ENCODE measurements around the gene ST7L.
"Not testable (repeated sequence)": the region's sequence is repeated elsewhere in the genome, so short reads cannot be mapped to it uniquely, and the experiment has no call there.

ST7L gene

GRCh38 chr1:112618721-112619517 is at the start of gene ST7L:
Gene ST7L (minus strand): TSS chr1:112619141. CDS start chr1:112619113, 28 bp downstream.
- DNase-seq, result peak; percentile 65

- DNase-seq, result no peak
Observed at GRCh38 chr1:112666946-112667345, 48.0 kb upstream of the ST7L start.

DNA sequence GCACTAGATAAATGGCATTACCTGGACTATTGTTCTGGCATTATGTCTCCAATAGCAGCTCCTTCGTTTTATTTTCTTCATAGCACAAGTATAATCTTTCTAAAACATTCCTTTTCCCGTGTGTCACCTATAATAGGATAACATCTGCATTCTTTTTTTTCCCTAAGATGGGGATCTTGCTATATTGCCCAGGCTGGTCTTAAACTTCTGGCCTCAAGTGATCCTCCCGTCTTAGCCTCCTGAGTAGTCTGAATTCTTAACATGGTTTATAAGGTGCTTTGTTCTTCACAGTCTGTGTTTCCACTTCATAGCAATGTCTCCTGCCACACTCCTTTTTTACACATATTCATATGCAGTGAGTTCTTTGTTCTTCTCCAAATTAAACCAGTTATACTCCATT is 46.9 kb upstream of the ST7L start:
- no peak for DNase-seq

DNA sequence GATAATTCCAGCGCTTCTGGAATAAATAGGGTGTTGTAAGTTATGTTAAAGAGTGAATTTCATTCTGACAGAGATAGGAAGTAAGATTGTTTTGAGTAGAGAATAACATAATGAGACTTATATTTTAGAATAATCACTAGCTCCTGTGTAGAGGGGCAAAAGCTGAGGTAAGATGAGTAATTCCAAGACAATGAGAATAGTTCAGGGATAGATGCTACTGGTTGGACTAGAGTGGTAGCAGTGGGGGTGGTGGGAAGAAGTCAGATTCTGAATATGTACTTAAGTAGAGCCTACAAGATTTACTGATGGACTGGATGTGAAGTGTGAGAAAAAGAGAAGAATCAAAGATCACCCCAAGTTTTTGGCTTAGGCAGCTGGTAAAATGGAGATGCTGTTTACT is 32.3 kb upstream of the ST7L start:
- DNase-seq, result no peak

GRCh38 chr1:112646225-112646624 is 27.3 kb upstream of the ST7L start:
- DNase-seq, result no peak

- DNase-seq, result no peak
Observed at GRCh38 chr1:112643080-112643479, 24.1 kb upstream of the ST7L start.

- not testable (repeated sequence) for DNase-seq
Observed at GRCh38 chr1:112640437-112640836, 21.5 kb upstream of the ST7L start.

GRCh38 chr1:112638110-112638428 is 19.1 kb upstream of the ST7L start:
- no peak for DNase-seq

- no peak for DNase-seq
Observed at GRCh38 chr1:112637254-112638109, 18.5 kb upstream of the ST7L start.

DNA sequence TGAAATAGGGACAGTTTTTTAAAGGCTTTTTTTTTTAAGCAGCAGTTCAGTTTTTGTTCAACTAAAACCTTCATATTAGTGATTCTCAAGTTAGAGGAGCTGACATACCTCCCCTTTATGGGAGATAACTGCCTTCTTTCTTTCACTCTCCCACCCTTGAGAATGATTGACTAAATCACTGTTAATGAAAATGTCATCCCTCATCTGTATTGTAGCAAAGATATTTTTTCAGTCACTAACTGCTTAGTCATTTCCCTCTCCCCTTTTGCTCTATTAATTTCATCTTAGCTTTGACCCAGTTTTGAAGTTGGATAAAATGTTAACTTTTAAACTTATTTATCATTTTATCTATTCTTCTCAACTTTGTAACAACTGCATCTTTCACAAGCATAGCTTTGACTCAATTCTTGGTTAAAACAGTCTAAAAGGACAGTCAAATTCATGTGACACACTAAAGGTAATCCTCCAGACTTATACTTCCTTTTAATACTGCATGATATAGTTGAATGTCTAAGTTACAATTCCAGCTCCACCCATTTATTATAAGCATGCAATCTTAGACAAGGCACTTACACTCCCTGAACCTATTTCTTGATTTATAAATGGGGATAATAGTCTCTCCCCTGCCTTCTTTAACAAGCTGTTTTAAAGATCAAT is 17.8 kb upstream of the ST7L start:
- no peak for DNase-seq

- DNase-seq, result no peak
Observed at GRCh38 chr1:112636056-112636455, 17.1 kb upstream of the ST7L start.

DNA sequence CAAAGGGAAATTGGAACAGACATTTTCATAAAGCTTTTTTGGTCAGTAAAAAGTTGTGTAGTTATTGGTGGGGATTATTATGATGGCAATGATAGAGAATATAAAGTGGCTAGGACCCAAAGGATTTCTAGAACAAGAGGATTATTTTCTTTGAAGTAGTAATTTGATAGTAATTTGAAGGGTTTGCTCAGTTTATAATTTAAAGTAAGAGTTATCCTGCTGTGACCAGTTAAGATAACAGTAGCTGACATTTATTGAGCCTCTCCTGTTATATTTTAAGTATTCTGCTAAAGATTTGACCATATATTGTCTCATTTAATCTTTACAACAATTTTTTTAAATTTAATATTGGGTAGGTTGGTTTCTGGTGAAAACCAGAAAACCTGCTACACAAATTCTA is 15.4 kb upstream of the ST7L start:
- no peak for DNase-seq

- DNase-seq, result no peak
Observed at GRCh38 chr1:112633628-112634027, 14.7 kb upstream of the ST7L start.

- no peak for DNase-seq
Observed at GRCh38 chr1:112629256-112629655, 10.3 kb upstream of the ST7L start.

DNA sequence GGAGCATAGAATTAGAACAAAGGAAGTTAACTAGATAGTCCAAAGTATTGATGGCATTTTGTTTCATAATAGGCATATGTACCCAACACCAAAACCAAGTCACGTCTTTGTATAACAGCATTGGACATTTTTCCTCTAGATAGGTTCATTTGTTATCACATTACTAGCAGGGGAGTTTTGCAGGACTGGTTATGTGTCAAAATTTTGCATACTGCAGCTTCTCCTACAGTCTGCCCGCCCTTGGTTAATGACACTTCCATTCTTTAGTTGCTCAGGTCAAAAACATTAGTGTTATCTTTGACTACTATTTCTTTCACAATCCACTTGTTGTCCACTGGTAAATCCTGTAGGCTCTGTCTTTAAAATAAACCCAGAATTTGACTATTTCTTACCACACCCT is 9.6 kb upstream of the ST7L start:
- no peak for DNase-seq

- DNase-seq, result no peak
Observed at GRCh38 chr1:112626887-112627286, 7.9 kb upstream of the ST7L start.

- DNase-seq, result no peak
Observed at GRCh38 chr1:112626193-112626592, 7.3 kb upstream of the ST7L start.

GRCh38 chr1:112625696-112626095 is 6.8 kb upstream of the ST7L start:
- no peak for DNase-seq

GRCh38 chr1:112624493-112624892 is 5.6 kb upstream of the ST7L start:
- not testable (repeated sequence) for DNase-seq

DNA sequence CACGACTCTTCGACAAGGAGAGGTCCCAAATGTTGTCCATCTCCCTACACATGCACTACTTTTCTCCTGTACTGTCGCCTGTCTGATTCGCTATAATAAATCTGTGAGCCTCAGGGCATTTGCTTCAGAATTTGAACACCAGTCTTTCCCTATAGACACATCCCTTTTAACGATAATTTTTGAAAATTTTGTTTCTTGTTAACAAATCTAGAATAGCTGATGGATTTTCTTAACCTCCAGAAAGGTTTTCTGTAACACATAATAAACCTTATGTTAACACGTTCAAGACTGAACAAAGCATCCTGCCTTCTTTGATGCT is 1.4 kb upstream of the ST7L start:
- DNase-seq, result no peak

- DNase-seq, result peak; percentile 93
Observed at GRCh38 chr1:112619518-112620376, 806 bp upstream of the ST7L start, which contains the start of gene CAPZA1. Gene CAPZA1 (plus strand): TSS chr1:112619832. CDS start chr1:112619845, 13 bp downstream.

- DNase-seq, result peak; percentile 49
Observed at GRCh38 chr1:112618114-112618720, 724 bp downstream of the ST7L start.

Data from CD4-positive, alpha-beta T cell treated with Interferon gamma for 1 hour (primary cell).